ENCODE measurements around the gene LRRN4. TPM values are rescaled to one million over a fixed set of nuclear protein-coding genes. Genes with fewer than 3 reads are reported as not detected.

LRRN4 gene
- total RNA-seq, result not detected in 2 replicates

DNA sequence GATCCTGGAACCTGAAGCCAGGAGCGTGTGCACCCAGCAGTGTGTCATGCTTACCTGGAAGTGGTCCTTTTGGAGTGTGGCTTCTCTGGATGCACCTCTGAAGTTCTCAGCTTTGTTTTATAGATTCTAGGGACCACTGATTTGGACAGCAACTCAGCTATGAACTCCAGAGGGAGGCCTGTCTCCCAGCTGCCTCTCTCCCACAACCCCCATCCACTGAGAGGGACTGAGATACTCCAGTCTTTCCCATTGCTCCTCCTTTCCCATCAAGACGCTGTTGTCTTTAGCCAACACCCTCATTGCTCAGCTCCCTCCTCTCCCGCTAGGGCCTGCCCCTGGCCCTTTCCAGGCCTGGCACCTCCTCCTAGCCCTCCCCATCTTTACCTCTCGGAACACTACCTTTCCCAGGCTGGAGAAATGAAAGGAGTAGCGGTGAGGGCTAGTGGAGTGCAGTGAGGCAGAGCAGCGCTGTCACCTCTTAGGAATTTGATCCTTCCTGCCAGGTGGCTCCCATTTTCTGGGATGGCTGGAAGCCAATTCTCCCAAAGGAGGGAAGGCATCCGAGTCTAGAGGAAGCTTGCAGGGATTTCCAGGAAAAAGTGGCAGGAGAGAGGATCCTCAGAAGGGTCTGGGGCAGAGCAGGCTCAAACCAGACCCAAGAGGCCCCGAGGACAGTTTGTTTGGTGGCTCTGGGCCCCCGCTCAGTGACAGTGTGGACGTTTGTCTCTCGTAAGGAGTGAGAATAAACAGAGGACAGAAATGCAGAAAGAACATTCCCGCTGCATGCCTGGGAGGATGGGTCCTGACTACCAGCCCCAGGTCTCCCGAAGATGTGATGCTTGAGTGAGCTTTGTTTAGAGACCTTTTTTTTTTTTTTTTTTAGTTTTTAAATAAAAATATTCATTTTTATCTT, at the start of gene LRRN4:
TSS of gene LRRN4 (minus strand) at position 285 of the 913 bp plus-strand sequence. CDS start 1,261 bp downstream, outside the sequence.
- intact Hi-C loops (cut with micrococcal nuclease), result no loop called here

DNA sequence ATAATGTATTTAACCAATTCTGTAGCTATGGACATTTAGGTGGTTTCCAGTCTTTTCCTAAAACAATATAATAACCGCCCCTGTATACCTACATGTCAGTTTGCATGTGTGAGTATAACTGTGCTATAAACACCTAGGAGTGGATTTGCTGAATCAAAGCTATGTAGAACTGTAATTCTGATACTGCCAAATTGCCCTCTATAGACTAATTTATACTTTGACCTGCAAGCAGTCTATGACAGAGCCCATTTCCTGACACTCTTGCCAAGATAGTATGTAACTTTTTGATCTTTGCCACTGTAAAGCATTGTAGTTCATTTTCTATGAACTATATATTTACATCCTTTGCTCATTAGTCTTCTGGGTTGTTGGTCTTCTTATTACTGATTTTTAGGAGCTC, 49.4 kb upstream of the LRRN4 start:
- intact Hi-C loops (cut with micrococcal nuclease), result no loop called here

DNA sequence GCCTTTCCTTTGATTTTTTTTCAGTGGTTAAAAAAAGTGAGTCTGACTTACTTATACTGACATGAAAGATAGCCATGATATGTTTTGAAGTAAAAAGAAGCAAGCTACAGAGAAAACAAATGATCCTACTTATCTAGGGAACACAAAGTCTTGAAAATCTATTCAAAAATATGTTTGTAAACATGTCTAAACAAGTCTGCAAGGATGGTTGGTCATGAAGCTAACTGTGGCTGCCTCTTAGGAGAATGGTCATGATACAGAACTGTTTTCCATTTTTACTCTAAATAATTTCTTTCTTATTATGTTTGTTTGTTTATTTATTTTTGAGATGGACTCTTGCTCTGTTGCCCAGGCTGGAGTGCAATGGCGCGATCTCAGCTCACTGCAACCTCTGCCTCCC, 47.5 kb upstream of the LRRN4 start:
- intact Hi-C loops (cut with micrococcal nuclease), result no loop called here

DNA sequence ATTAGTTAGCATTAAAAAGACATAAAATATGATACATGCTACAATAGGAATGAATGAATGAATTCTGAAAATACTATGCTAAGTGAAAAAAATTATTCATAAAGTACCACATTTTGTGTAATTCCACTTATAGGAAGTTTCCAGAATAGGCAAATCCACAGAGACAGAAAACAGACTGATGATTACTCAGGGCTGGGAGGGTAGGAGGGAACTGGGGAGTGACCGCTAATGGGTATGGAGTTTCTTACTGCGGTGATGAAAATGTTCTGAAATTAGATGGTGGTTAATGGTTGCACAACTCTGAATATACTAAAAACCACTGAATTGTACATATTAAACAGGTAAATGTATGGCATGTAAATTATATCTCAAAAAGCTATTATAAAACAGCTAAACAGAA, 46.4 kb upstream of the LRRN4 start:
- intact Hi-C loops (cut with micrococcal nuclease), result no loop called here

DNA sequence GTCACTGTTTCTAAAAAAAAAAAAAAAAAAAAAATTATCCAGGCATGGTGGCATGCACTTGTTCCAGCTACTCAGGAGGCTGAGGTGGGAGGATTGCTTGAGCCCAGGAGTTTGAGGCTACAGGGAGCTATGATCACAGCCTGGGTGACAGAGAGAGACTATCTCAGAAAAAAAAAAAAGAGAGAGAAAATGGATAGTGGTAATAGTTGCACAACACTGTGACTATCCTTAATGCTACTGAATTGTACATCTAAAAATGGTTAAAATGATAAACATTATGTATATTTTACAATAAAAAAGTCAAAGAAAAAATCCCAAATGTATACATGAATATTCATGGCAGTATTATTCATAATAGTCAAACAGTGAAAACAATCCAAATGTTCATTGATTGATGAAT, 46.0 kb upstream of the LRRN4 start:
- intact Hi-C loops (cut with micrococcal nuclease), result no loop called here

DNA sequence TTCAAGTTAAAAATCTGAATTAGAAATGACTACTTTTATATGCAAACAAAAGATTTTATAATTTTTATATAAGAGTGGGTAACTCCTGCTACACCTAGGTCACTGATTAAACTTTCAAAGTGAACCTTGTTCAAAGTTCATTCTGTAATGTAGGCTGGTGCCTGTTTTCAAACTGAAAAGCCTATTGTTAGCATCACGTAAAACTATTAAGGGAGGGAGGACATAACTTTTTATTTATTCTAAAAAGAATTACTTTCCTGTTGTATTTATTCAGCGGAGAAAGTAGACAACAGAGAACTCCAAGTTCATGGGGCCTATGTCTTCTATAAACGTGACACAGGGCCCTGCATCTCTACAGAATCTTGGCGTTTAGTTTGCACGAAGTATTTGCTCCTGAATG, 41.5 kb upstream of the LRRN4 start:
- intact Hi-C loops (cut with micrococcal nuclease), result no loop called here

DNA sequence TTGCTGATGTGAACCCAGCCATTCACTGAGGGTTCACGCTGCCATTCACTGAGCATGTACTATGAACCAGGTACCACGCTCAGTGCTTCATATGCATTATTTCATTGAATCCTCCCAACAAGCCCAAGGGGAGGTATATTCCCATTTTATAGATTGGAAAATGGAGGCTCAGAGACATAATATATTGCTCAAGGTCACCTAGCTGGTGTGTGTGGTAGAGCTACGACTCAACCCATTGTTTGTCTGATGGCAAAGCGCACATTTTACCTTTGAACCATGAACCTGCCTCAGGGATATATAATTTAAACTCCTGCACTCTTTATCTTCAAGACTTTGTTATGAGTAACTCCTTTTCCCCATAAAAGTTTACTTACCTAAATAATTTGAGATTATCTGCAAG, 40.7 kb upstream of the LRRN4 start:
- intact Hi-C loops (cut with micrococcal nuclease), result no loop called here

DNA sequence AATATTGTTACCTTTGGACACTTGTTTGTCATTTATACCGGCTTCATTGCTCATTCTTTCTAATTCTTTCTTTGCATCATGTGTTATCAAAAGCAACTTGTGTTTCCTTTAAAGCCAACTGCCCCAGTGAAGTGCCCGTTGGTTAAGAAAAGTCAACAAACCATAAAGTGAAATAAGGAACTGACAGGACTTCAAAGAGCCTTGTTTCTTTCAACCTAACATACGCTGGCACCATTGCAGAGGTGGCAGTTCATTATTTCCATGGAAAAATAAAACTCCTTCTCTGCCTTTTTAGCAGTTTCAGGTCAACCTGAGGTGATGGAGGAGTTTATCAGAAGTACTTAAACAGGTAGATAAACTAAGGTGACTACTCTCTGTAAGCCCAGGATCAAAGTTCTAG, 40.2 kb upstream of the LRRN4 start:
- intact Hi-C loops (cut with micrococcal nuclease), result no loop called here

DNA sequence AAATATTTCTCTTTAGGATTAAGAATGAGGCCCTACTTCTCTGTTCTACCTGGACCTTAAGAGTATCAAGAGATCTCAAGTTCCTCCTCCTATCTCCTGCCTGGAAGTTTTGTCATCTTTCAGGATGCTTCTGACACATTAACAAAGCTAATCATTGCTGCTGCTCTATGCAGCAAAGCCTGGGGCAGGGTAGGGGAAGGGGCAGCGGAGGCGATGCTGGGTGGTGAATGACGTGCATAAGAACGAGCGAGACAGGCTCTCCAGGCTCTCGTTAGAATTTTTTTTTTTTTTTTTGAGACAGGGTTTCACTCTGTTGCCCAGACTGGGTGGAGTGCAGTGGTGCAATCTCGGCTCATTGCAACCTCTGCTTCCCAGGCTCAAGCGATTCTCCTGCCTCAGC, 37.8 kb upstream of the LRRN4 start:
- intact Hi-C loops (cut with micrococcal nuclease), result no loop called here

DNA sequence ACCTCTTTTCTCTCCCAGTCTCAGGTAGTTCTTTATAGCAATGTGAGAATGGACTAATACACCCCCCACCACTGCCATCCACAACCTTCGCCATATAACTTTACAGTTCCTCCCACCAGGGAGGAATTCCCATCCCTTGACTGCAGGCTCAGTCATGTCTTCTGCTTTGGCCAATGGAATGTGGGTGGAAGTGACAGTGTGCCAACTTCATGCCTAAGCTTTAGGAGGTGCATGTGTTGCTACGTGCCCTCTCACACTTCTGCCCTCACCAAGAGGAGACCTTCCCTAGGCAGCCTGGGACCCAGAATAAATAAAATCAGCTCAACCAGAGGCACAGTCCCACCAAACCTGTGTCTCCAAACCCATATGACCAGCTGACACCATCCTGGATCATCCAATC, 33.0 kb upstream of the LRRN4 start:
- intact Hi-C loops (cut with micrococcal nuclease), result no loop called here

DNA sequence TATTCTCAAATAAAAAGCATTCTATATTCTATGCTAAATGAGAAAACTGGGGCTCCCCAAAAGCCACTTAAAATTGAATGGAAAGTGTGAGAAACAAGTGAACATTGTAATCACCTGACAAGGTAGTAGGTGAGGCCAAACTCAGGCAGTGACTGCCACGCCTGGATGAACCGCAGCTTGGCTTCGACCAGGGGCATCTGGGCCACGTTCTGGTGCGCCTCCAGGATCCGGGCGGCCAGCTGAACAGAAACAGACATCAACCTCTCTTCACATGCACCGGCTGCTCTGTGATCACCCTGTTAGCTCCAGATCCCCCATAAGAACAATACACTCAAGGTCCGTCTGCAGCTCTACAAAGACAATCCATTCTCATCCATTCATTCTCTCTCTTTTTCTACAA, 30.1 kb upstream of the LRRN4 start:
- intact Hi-C loops (cut with micrococcal nuclease), result no loop called here

DNA sequence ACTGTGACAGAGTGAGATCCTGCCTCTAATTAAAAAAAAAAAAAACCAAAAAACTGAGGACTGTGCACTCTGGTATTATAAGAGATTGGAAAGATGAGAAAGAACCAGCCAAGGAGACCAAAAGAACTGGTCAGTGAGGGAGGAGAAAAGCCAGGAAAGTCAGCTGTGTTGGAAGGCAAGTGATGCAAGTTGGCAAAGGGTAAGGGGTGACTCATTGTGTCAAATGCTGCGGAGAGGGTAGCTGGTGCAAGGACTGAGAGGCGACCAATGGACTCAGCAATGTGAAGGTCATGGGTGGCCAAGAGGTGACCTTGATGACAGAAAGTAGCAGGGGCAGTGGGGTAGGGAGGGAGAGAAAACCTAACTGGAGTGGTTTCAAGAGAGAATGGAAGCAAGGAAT, 27.4 kb upstream of the LRRN4 start:
- intact Hi-C loops (cut with micrococcal nuclease), result no loop called here

DNA sequence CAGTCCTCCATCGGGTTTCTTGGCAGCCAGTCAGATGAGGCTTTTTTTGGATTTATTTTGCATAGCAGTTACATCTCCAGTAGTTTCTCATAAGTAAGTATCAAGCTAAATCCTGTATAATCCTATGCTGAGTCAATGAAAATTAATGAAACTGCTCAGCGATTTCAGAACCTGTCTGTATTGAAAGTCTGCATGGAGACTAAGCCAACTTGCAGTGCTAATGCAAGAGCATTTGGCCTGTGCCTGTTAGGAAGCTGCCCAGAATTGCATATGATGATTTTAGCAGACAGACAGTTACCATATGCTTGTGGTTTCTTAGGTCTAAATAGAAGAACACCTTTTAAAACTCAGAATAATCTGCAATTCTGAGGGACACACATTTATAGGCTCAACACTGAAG, 25.2 kb upstream of the LRRN4 start:
- intact Hi-C loops (cut with micrococcal nuclease), result no loop called here

DNA sequence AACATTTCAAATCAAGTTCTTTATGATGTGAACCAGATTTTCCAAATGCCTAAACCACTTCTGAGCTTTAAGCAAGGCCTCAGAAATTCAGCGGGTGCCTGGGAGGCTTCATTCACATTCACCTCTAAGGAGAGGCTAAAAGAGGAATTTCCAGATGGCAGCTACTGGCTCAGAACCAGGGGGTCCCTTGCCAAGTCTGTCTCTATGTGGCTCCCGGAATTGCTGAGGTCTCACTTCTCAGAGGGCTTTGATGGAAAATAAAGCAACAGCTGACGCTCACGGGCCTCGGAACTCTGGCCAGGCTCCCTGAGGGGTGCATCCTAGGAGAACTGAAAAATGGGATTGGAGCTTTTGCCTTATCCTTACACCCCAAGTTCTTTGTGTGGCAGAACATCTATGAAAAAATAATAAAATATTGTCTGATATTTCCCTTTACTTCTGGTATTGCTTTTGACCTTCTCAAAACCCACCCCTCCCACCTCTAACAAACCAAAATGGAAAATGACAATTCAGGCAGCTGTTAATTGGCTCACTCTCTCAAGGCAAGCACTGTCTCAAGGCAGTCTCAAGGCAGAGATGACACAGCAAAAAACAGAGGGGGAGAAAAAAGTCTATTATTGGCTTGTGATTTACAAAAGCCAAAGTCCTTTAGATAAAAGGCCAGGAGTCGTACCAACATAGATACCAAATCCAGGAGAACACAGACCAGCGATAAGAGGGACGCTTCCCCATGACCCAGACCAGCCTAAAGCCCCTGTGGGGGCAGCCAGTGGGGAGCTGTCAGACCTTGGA, 21.8 kb upstream of the LRRN4 start:
- intact Hi-C loops (cut with micrococcal nuclease), result no loop called here

DNA sequence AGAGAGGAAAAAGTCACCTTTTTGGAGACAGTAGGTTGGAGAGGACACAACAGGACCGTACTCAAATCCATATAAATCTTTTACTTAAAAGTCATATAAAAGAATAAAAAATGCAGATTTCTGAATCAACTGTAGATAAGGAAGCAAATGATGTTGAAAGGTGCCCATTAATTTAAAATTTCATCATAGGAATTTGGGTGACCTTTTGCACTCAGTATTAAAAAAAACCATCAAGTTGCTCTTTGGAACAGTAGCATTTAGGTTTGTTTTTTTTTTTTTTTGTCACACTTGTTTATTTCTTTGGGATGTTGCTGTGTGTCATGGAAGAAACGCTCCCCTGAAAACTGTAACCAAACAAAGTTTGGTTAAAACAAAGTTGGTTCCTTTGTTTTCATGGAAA, 20.9 kb upstream of the LRRN4 start:
- intact Hi-C loops (cut with micrococcal nuclease), result no loop called here

DNA sequence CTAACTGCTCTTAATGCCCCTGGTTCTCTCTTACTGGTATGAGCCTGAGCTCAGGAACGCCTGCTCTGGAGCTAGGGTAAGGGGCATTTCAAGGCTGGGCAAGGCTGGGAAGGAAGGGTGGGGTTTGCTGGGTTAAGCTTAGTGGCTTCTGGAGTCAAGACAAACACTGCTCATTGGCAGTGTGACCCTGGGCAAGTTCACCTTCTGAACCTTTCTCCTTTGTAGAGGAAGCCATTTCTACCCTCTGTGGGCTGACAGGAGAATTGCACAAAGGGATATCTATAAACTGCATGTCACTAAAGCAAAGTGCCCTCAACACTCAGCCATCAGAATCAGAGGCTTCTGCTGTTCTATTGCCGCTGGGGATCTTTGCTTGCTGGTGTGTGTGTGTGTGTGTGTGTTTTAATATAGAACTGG, 20.3 kb upstream of the LRRN4 start:
- intact Hi-C loops (cut with micrococcal nuclease), result no loop called here

DNA sequence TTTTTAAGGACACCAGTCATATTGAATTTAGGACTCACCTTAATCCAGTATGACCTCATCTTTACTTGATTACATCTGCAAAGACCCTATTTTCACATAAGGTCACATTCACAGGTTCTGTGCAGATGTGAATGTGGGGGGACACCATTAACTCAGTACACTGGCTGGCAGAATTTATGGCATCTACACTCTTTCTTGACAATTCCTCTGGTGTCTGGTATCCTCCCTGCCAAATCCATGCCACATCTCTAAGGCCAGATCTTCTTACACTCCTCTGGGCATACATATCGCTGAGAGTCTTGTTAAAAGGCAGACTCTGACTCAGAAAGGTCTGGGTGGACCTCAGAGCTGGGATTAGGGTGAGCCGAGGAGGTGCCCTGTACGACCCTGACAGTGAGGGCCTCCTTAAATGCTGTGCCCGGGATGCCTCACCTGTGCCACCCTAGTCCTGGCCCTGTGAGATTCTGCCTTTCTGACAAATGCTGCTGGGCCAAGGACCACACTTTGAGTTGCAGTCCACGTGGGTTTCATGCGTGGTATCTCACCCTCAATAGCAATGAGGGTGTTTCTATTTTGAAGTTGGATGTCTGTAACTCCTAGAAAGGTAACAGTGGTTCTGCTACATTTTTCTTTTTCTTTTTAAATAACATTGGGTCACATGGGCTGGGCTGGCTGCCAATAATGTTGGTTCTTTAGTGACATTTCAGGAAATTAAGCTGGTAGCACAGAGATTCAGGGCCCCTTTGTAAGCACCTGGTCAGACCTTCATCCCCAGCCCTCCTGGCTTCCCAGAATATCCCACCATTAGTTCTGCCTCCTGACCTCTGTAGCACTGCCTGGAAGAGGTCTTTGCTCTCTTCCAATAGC, 17.2 kb upstream of the LRRN4 start:
- intact Hi-C loops (cut with micrococcal nuclease), result no loop called here

DNA sequence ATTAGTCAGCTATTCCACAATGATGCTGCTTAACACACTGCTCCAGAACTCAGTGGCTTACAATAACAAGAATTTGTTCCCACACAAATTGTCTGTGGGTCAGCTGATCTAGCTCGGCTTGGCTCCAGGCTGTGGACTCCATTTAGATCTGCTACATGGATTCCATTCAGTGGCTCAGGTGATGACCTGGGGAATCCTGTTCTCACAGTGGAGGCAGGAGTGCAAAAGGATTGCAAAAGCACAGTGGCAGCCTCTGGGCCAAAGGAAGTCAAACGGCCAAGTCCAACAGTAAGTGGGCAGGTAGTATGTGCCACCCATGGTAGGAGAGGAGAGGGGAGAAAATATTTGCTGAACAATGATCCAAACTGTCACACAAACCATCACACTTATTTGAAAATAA, 15.8 kb upstream of the LRRN4 start:
- intact Hi-C loops (cut with micrococcal nuclease), result no loop called here

DNA sequence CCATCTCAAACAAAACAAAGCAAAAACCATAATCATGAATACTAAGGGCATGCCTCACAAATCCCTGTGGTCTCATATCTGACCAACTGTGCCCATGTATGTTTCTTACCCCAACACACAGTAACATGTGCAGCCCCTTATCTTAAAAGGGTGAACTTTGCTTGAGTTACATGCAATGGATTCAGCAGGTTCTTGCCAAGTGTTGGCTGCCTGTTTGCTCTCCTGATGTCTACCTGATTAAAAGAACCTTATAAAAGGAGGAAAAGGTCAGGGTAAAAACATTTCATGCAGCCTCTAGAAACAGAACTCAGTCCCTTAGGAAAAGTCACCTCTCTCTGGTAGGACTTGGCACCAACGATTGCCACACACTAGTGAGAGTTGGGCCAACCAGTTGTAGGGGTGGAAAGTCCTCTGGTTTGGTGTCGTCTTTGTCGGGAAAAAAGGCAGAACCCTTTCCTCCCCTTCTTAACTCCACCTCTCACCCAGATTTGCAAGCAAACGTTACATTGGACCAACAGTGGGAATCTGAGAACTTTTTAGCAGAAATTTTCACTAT, 14.0 kb upstream of the LRRN4 start:
- intact Hi-C loops (cut with micrococcal nuclease), result no loop called here

DNA sequence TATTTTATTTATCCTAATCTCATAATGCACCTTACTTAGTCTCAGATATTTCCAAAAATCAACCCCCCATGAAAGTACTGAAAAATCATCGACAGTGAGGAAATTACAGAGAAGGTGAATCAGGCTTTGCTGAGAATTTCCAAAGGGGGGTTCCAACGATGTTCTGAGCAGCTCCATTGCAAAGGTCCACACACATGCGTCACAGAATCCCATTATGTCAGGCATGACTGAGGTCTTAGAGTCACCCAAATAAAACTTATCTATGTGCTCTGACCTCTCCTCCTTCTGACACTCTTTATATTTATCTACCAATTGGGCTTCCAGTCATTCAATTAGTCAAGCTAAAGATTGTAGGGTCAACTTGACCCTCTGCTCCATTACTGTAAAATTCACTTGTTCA, 12.7 kb upstream of the LRRN4 start:
- intact Hi-C loops (cut with micrococcal nuclease), result no loop called here

DNA sequence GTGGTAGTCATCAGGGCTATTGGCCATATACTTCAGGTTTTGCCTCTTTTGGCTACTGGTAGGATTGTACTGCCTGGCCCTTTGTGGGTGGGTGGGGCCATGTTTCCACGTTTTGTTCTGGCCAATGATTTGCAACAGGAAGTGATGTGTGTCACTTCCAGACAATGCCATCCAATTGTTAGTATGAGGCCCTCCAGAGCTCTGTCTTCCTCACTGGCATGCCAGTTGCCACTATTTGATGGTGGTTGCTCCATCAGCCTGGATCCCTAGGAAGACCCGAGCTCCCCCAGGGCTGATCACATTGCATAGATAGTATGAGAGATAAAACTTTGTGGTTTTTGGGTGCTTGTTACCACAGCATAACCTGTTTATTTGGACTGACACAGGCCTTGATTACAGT, 7.7 kb upstream of the LRRN4 start:
- intact Hi-C loops (cut with micrococcal nuclease), result no loop called here
